ENCODE measurements around the gene GINS3. TPM values are rescaled to one million over a fixed set of nuclear protein-coding genes. Genes with fewer than 3 reads are reported as not detected.

GINS3 gene
- total RNA-seq, 1 experiment from 2014 or later, result 15.2 TPM

- Mint-ChIP-seq H3K9me3 (ENCODE audit: unreplicated experiment) (no peaks in the 10 kb centered on the region), H3K27me3 (ENCODE audit: insufficient read depth, unreplicated experiment) (peaks cover 12% of the 10 kb centered on the region), H3K4me1 (ENCODE audit: low read depth, unreplicated experiment) (no peaks in the 10 kb centered on the region), H3K27ac (ENCODE audit: unreplicated experiment) (no peak overlapping the region), H3K4me3 (ENCODE audit: unreplicated experiment) (no peak overlapping the region), H3K36me3 (ENCODE audit: insufficient read depth, unreplicated experiment) (no peaks in the 10 kb centered on the region)
- ChIA-PET CTCF (no interaction called here), POLR2A (no interaction called here)
- Histone ChIP-seq H3K27me3 (replicated peaks; ENCODE audit: control insufficient read depth, insufficient read depth, low read length) (no peaks in the 10 kb centered on the region), H3K9me3 (no peaks in the 10 kb centered on the region), H3K4me1 (no peaks in the 10 kb centered on the region), H3K4me3 (ENCODE audit: low read depth, low read length) (no peak overlapping the region), H3K36me3 (ENCODE audit: control insufficient read depth, insufficient read depth, low read length) (no peaks in the 10 kb centered on the region)
- BruUV-seq (replicated peaks), result no TSS peak
- no peak for DNase-seq
- TF ChIP-seq CTCF (IDR thresholded peaks at IDR 0.05; ENCODE audit: insufficient read depth in 1 of 2, low read depth in 1 of 2, low read length in 1 of 2, severe bottlenecking in 1 of 2, unreplicated experiment in 1 of 2), result no peak
- intact Hi-C loops (cut with micrococcal nuclease; ENCODE audit: unreplicated experiment), result no loop called here
These were observed 14.3 kb upstream of the GINS3 start for GRCh38 chr16:58377932-58378331.

GRCh38 chr16:58378401-58378800, 13.9 kb upstream of the GINS3 start:
- BruUV-seq (replicated peaks), result no TSS peak
- Mint-ChIP-seq H3K27me3 (ENCODE audit: insufficient read depth, unreplicated experiment) (peaks cover 10% of the 10 kb centered on the region), H3K4me1 (ENCODE audit: low read depth, unreplicated experiment) (no peaks in the 10 kb centered on the region), H3K9me3 (ENCODE audit: unreplicated experiment) (no peaks in the 10 kb centered on the region), H3K4me3 (ENCODE audit: unreplicated experiment) (no peak overlapping the region), H3K36me3 (ENCODE audit: insufficient read depth, unreplicated experiment) (no peaks in the 10 kb centered on the region), H3K27ac (ENCODE audit: unreplicated experiment) (no peak overlapping the region)
- Histone ChIP-seq H3K36me3 (ENCODE audit: control insufficient read depth, insufficient read depth, low read length) (no peaks in the 10 kb centered on the region), H3K9me3 (no peaks in the 10 kb centered on the region), H3K4me1 (no peaks in the 10 kb centered on the region), H3K4me3 (ENCODE audit: low read depth, low read length) (no peak overlapping the region), H3K27me3 (replicated peaks; ENCODE audit: control insufficient read depth, insufficient read depth, low read length) (no peaks in the 10 kb centered on the region)
- TF ChIP-seq CTCF (IDR thresholded peaks at IDR 0.05; ENCODE audit: insufficient read depth in 1 of 2, low read depth in 1 of 2, low read length in 1 of 2, severe bottlenecking in 1 of 2, unreplicated experiment in 1 of 2), result no peak
- intact Hi-C loops (cut with micrococcal nuclease; ENCODE audit: unreplicated experiment), result no loop called here
- ChIA-PET CTCF (no interaction called here), POLR2A (no interaction called here)
- DNase-seq, result no peak

GRCh38 chr16:58379736-58380135, 12.5 kb upstream of the GINS3 start:
- TF ChIP-seq CTCF (IDR thresholded peaks at IDR 0.05; ENCODE audit: insufficient read depth in 1 of 2, low read depth in 1 of 2, low read length in 1 of 2, severe bottlenecking in 1 of 2, unreplicated experiment in 1 of 2), result no peak
- CTCF ChIA-PET, result no interaction called here
- peaks cover 5% of the 10 kb centered on the region for H3K27me3 Mint-ChIP-seq (ENCODE audit: insufficient read depth, unreplicated experiment)
- DNase-seq, result no peak
- H3K4me1 ChIP-seq, result no peaks in the 10 kb centered on the region
- no peaks in the 10 kb centered on the region for H3K27me3 ChIP-seq (replicated peaks; ENCODE audit: control insufficient read depth, insufficient read depth, low read length)
- H3K27ac Mint-ChIP-seq (ENCODE audit: unreplicated experiment), result no peak overlapping the region
- H3K4me1 Mint-ChIP-seq (ENCODE audit: low read depth, unreplicated experiment), result no peaks in the 10 kb centered on the region
- no peaks in the 10 kb centered on the region for H3K9me3 ChIP-seq
- H3K36me3 Mint-ChIP-seq (ENCODE audit: insufficient read depth, unreplicated experiment), result no peaks in the 10 kb centered on the region
- intact Hi-C loops (cut with micrococcal nuclease; ENCODE audit: unreplicated experiment), result no loop called here
- POLR2A ChIA-PET, result no interaction called here
- H3K36me3 ChIP-seq (ENCODE audit: control insufficient read depth, insufficient read depth, low read length), result no peaks in the 10 kb centered on the region
- H3K9me3 Mint-ChIP-seq (ENCODE audit: unreplicated experiment), result no peaks in the 10 kb centered on the region
- H3K4me3 ChIP-seq (ENCODE audit: low read depth, low read length), result no peak overlapping the region
- no peak overlapping the region for H3K4me3 Mint-ChIP-seq (ENCODE audit: unreplicated experiment)
- no TSS peak for BruUV-seq (replicated peaks)
